KOPT-K1 (cell line): ENCODE measurements around the gene STK11IP.
"Not testable (repeated sequence)": the region's sequence is repeated elsewhere in the genome, so short reads cannot be mapped to it uniquely, and the experiment has no call there.

Experiments
- H3K27ac ChIP-seq: fragments of 200-600 bp; sonication (generic); 2 replicates; pipeline ENCODE4 v1.5.1; 2016; ENCODE audit warnings: antibody characterized with exemption, mild to moderate bottlenecking, low read depth, low read length; ENCODE audit not compliant: poor library complexity, severe bottlenecking
- H3K36me3 ChIP-seq: fragments of 200-600 bp; sonication (generic); 2 replicates; pipeline ENCODE4 v1.5.1; 2017; ENCODE audit warnings: antibody characterized with exemption, mild to moderate bottlenecking, low read length, moderate library complexity; ENCODE audit not compliant: insufficient read depth
- H3K9me3 ChIP-seq: fragments of 200-600 bp; sonication (generic); 2 replicates; pipeline ENCODE4 v1.5.1; 2017; ENCODE audit warnings: antibody characterized with exemption, low read length, mild to moderate bottlenecking; ENCODE audit not compliant: insufficient read depth, poor library complexity, severe bottlenecking

The STK11IP gene

DNA sequence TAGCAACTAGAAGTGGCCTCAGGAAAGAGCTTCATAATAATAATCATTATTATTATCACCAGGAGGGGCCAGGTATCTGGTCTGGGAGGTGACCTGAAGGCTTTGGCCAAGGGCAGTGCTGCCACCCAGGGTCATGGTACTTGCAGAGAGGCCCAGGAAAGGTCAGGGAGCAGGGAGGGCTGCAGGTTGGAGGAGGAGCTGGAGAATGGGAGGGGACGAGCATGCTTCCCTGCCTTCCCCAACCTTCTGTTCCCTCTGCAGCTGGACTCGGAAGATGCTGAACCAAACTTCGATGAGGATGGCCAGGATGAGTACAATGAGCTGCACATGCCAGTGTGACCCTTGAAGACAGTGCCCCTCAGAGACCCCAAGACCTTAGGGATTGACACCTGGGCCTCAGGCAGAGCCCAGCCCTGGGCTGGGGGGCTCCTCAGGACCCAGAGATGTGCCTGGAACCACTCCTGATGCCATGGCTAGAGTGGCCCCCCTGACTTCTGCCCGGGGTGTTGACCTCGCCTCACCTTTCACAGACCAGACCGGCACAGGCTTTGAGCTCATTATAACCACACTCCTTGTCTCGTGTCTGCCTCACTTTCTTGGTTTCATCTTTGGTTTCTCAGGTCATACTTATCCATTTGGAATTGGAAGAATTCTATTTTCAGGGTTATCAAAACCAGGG is 43.9 kb downstream of the STK11IP start:
- Histone ChIP-seq H3K27ac (no peak overlapping the region), H3K9me3 (no peaks in the 10 kb centered on the region), H3K36me3 (no peaks in the 10 kb centered on the region)

GRCh38 chr2:219642069-219642454 is 44.4 kb downstream of the STK11IP start:
- no peaks in the 10 kb centered on the region for H3K36me3 ChIP-seq
- no peaks in the 10 kb centered on the region for H3K9me3 ChIP-seq
- no peak overlapping the region for H3K27ac ChIP-seq

- Histone ChIP-seq H3K9me3 (no peaks in the 10 kb centered on the region), H3K36me3 (no peaks in the 10 kb centered on the region), H3K27ac (no peak overlapping the region)
Measured at GRCh38 chr2:219642465-219643083, 44.9 kb downstream of the STK11IP start.

GRCh38 chr2:219643084-219643473 is 45.4 kb downstream of the STK11IP start:
- Histone ChIP-seq H3K36me3 (no peaks in the 10 kb centered on the region), H3K27ac (no peak overlapping the region), H3K9me3 (no peaks in the 10 kb centered on the region)

DNA sequence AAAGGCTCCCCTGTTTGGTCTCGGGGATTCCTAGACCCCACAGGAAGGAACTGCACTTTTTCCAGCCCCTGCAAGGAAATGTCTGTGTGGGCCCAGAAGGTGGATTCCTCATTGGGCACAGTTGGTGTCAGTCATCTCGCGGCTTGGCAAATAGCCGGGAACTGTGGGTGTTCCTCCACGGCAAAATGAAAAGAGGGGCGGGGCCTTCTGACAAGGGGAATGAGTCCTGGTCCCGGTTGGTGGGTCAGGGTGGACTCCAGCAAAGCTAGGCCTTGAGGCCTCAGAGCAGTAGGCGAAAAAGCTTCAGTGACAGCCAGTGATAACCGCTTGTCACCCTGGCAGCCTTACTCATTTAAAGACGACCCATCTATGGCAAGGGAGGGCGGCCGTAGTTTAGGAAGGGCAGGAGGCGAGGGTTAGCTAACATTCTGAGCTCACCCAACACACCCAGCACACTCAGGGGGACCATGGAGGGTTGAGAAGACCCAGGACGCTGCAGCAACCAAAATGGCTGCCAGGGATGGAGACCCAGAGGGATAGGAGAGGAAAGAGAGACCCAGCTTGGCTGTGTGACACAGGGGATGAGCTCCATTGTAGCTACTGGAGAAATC is 46.2 kb downstream of the STK11IP start:
- no peaks in the 10 kb centered on the region for H3K36me3 ChIP-seq

GRCh38 chr2:219644801-219645480 is 47.3 kb downstream of the STK11IP start:
- Histone ChIP-seq H3K27ac (no peak overlapping the region), H3K36me3 (no peaks in the 10 kb centered on the region), H3K9me3 (no peaks in the 10 kb centered on the region)

More for the DNA sequence above, 46.2 kb downstream of the STK11IP start:
- H3K27ac ChIP-seq = no peak overlapping the region
- H3K9me3 ChIP-seq = no peaks in the 10 kb centered on the region

DNA sequence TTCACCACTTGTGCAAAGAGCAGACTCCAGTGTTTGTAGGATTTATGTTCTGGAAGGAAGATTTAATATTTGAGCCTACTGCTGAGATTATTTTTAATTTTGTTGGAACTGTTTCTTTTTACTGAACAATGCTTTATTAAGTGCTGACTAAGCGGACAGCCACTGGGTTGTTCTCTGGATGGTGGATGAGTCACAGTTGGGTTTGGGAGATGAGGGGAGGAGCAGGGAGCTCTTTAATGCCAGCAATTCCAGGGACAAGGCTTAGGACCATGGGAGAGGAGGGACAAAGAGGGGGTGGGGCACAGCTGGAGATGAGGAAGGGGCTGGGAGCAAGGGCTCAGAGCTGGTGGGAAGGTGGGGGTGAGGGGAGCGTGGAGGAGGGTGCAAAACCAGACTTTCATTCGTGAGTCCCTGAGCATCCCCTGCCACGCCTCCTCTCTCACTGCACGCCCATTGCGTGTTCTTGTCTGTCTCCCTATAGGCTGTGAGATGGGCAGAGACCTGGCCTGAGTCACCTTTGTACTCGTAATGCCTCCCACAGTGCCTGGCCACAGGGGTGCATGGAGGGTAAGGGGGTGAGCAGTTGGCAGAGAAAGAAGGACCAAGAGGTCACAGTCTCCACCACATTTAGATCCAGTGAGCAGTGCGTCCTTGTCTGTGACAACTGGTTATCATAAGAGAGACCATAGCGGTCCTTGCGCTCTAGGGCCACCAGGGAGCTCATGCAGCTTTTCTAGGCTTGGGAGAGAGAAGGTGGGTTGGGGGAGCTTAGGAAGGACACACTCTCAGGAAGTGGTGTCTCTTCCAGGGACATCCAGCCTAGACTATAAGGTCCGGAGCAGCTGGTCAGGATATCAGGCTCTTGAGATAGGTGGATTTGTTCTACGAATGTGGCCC is 48.2 kb downstream of the STK11IP start:
- H3K36me3 ChIP-seq = no peaks in the 10 kb centered on the region
- H3K9me3 ChIP-seq = no peaks in the 10 kb centered on the region

DNA sequence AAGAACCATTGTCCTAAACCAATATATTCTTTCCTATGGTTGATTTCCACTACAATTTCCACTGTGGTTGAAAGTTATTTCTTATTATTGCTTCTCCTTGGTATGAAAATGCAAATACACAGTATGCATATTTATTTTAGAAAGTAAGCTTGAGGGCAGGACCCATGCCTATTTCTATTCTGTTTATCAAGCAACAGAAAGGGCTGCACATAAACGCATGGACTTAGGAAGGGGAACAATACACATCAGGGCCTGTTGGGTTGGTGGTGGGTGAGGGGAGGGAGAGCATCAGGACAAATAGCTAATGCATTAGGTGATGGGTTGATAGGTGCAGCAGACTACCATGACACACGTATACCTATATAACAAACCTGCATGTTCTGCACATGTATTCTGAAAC is 50.5 kb downstream of the STK11IP start:
- H3K36me3 ChIP-seq = no peaks in the 10 kb centered on the region
- H3K27ac ChIP-seq = no peak overlapping the region
- no peaks in the 10 kb centered on the region for H3K9me3 ChIP-seq

More for the DNA sequence above, 48.2 kb downstream of the STK11IP start:
- H3K27ac ChIP-seq = no peak overlapping the region

DNA sequence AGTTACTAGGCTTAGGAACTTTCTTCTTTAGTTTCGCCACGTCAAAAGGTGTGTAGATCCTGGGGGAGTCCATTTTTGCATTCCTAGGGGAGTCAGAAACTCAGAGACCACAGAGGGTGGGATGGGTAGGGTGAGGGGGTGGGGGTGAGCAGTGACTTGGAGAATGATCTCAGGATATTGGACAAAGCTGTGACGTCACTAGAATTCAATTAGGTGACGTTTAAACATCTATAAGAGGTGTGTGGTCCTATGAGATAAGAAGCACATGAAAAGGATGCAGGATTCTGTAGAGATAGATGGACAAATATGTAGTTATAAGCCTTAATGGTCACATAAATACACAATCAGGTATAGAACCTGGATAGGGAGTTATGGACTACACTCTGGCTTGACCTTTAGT is 51.3 kb downstream of the STK11IP start:
- no peaks in the 10 kb centered on the region for H3K9me3 ChIP-seq

GRCh38 chr2:219650426-219651248 is 53.0 kb downstream of the STK11IP start:
- Histone ChIP-seq H3K27ac (no peak overlapping the region), H3K36me3 (no peaks in the 10 kb centered on the region), H3K9me3 (no peaks in the 10 kb centered on the region)

More for the DNA sequence above, 51.3 kb downstream of the STK11IP start:
- H3K27ac ChIP-seq = no peak overlapping the region
- no peaks in the 10 kb centered on the region for H3K36me3 ChIP-seq

- H3K9me3 ChIP-seq, H3K36me3 ChIP-seq, H3K27ac ChIP-seq: not testable (repeated sequence)
Measured at GRCh38 chr2:219651656-219652055, 54.0 kb downstream of the STK11IP start.

GRCh38 chr2:219656526-219656925 is 58.9 kb downstream of the STK11IP start:
- Histone ChIP-seq H3K27ac (no peak overlapping the region), H3K36me3 (no peaks in the 10 kb centered on the region)

GRCh38 chr2:219658196-219658846 is 60.7 kb downstream of the STK11IP start:
- Histone ChIP-seq H3K9me3 (no peaks in the 10 kb centered on the region), H3K36me3 (no peaks in the 10 kb centered on the region), H3K27ac (no peak overlapping the region)

More at GRCh38 chr2:219656526-219656925, 58.9 kb downstream of the STK11IP start:
- H3K9me3 ChIP-seq = no peaks in the 10 kb centered on the region
